Stimulated activated CD4-positive, alpha-beta T cell treated with anti-CD3 and anti-CD28 coated beads, Interleukin-1b, Interleukin-23, amount 100 ng/mL, for 24 hours (primary cell): Measurements from ENCODE around the gene RHOT2.

Source experiments
- DNase-seq, 4 experiments: peaks; one replicate each; pipeline ENCODE4 v3.0.0-alpha.2; 2020; ENCODE audit warnings: low read depth in 4 of 4, low spot score in 1 of 4

Gene RHOT2

GRCh38 chr16:695355-696089 lies 27.6 kb downstream of the RHOT2 start:
- peak in 2 of 4 experiments; percentile 55 to 63 for DNase-seq

- DNase-seq = no peak
These were observed 31.2 kb downstream of the RHOT2 start for GRCh38 chr16:698911-699671.

DNA sequence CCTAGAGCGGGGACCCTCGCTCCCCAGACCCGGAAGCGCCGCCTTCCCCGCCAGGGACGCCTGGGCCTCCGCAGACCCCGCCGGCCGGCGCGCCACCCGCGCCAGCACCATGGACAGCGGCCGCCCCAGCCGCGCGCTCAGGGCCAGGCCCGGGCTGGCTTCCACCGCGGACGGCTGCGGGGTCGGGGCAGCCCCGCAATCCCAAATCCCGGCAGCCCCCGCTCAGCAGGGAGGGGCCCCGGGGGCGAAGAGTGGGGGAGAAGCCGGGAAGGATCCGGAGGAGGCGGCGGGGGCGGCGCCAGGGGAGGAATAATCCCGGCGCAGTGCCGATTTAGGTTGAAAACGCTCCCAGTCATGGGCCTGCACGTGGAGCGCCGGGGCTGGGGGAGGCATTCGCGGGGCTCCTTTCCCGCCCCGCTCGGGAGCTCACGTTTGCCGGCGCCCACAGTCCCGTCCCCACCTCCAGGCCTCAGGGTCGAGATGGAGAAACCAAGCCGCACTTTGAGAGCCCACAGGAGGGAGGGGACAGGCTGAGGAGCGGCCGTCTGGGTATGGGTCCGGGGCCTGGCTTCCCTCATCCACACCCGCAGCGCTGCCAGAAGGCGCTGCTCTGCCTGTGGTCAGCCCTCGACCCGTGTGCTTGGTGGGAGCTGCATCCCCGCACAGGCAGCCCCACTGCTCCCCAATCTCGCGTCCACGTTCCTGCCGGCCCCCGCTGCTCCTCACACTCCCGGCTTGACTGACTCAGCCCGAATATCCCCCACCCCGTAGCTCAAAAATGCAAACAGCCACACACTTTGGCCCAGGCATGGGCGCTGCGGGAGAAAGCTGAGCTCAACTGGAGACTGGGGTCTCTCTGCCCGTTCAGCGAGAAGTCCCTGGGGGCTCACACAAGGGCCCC lies 33.0 kb downstream of the RHOT2 start:
- DNase-seq = peak in 1 of 4 experiments; percentile 33

DNA sequence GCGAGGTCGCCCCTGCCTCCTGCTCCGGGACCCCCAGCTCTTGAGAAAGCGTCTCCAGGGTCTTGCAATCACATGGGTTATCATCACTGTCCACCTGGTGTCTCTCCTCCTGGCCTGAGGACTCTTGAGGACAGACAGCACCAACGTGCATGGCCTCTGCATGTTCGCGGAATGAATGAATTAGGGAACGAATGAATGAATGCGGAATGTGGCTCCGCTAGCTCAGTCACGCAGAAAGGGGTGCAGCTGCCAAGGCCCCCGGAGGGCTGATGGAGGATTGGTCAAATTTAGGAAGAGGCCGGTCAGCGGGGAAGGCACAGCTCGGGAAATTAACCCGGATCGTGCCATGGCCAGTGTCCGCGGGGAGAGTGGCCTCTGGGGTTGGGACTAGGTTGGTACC lies 34.4 kb downstream of the RHOT2 start:
- no peak for DNase-seq

DNA sequence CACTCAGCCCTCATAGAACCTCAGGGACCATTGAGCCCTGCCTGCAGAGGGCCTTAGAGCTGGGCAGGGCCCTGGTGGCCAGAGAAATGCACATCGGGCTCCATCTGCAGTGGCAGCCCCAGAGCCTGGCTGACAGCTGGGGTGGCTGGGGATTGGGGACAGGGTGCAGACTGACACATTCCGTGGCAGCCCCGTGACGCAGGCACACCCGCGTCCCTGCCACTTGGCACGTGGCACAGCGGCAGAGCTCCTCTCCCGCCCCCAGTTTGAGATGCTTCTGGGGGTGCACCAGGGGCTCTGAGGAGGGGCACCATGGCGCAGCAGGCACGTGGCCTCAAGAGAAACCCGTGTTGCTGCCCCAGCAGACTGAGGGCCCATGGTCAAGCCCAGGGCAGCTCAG lies 35.5 kb downstream of the RHOT2 start:
- DNase-seq = no peak

- DNase-seq = no peak
These were observed 36.1 kb downstream of the RHOT2 start for GRCh38 chr16:704047-704446.

- no peak for DNase-seq
These were observed 36.8 kb downstream of the RHOT2 start for GRCh38 chr16:704552-705380.

- DNase-seq = no peak
These were observed 37.7 kb downstream of the RHOT2 start, which contains the start of gene FBXL16 for GRCh38 chr16:705431-706188. Gene FBXL16 (minus strand): TSS chr16:705801. CDS start chr16:697405, 8,396 bp downstream.

GRCh38 chr16:706189-707061 lies 38.5 kb downstream of the RHOT2 start:
- DNase-seq = no peak

DNA sequence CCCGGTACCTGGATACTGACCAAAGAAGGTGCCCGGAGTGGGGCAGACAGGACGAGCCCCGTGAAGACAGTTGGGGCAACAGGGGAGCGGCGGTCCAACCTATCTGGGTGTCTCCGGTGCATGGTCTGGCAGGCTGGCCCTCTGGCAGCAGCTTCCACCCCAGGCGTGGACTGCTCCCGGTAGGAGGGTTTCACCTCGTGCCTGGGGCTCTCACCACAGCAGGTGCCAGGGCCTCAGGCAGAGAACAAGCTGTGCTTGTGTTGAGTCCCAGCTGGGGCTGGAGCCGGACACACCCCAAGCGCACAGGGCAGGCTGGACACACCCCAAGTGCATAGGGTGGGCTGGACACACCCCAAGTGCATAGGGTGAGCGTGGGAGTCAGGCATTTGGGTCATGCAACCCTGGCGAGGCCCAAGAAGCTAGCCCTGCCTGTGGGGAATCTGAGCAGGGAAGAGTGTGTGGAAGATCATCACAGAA lies 39.2 kb downstream of the RHOT2 start:
- DNase-seq = no peak

GRCh38 chr16:708019-708418 lies 40.1 kb downstream of the RHOT2 start:
- no peak for DNase-seq

- DNase-seq = no peak
These were observed 41.0 kb downstream of the RHOT2 start for GRCh38 chr16:708959-709358.

- no peak for DNase-seq
These were observed 41.9 kb downstream of the RHOT2 start for GRCh38 chr16:709566-710499.

- DNase-seq = no peak
These were observed 42.7 kb downstream of the RHOT2 start for GRCh38 chr16:710500-711075.

GRCh38 chr16:711084-711483 lies 43.2 kb downstream of the RHOT2 start:
- no peak for DNase-seq

DNA sequence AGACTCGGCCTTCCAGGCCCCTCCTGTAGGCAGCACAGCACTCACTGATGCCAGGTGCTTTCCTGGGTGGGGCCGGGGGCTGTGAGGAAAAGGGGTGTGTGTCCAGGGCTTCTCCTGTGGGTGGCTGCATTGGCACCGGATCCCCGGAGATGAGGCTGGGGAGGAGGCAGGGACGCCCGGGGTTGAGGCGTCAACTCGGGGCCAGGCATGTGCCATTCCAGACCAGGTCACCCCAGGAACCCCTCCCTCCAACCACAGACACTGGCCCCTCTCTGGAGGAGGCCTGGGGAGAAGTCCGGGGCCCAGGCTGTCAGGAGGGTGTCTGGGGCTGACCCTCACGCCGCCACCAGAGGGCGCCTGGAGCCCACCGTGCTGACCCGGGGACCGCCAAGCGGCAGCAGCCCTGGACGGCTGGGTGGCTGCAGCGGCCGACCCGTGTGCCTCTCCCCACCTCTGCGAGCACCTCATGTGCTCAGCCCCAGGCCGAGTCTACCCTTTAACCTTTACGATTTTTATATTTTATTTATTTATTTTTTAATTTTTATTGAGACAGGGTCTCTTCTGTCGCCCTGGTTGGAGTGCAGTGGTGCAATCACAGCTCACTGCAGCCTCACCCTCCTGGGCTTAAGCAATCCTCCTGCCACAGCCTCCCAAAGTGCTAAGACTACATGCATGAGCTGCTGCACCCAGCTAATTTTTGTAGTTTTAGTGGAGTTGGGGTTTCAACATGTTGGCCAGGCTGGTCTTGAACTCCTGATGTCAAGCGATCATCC lies 43.8 kb downstream of the RHOT2 start:
- DNase-seq = peak; percentile 68 to 75 (median 72)
